ENCODE measurements around the gene UBN2. TPM values are rescaled to one million over a fixed set of nuclear protein-coding genes. Genes with fewer than 3 reads are reported as not detected.
A peak's percentile ranks its signal among the peaks of the same experiment; 100 is the strongest.

Gene UBN2
- total RNA-seq, 1 donor from 2014 or later, result 34.9 TPM

GRCh38 chr7:139339698-139340036 is 108.6 kb downstream of the UBN2 start:
- peaks cover 9% of the 10 kb centered on the region for H3K36me3 Mint-ChIP-seq (ENCODE audit: unreplicated experiment)
- peaks cover 13% of the 10 kb centered on the region for H3K27me3 Mint-ChIP-seq (ENCODE audit: unreplicated experiment)
- H3K4me1 Mint-ChIP-seq (ENCODE audit: low read depth, unreplicated experiment), result peaks cover 4% of the 10 kb centered on the region
- DNase-seq, result no peak
- peak overlapping the region; percentile 100 for H3K27ac Mint-ChIP-seq (ENCODE audit: unreplicated experiment)
- H3K4me3 Mint-ChIP-seq (ENCODE audit: unreplicated experiment), result peak overlapping the region; percentile 96
- peaks cover 21% of the 10 kb centered on the region for H3K9me3 Mint-ChIP-seq (ENCODE audit: unreplicated experiment)
- TF ChIP-seq CTCF (IDR thresholded peaks at IDR 0.05; ENCODE audit: partially characterized antibody, unreplicated experiment), result no peak

DNA sequence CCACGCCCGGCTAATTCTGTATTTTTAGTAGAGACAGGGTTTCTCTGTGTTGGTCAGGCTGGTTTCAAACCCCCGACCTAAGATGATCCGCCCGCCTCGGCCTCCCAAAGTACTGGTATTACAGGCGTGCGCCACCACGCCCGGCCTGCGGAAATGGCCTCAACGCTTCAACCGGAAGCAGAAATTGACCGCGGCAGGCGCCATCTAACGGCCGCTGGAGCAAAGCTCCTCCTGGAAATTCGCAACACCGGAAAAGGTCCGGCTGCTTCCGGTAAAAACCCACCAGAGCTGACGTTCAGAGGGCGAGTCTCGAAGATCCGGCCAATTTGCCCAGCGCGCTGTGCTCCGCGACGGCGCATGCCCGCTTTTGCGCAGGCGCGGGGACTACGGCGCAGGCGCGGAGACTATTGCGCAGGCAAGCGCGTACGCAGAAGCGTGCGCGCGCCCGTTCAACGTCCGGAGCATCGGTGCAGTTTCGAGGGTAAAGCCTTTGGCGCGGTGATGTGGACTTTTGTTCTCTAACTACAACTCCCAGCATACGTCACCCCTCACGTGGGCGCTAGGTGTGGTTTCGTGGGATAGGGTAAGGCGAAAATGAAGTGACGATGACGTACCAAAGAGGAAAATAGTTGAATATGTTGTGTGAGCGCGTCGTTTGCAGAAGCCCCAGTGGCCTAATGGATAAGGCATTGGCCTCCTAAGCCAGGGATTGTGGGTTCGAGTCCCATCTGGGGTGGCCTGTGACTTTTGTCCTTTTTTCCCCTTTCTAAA is 109.2 kb downstream of the UBN2 start:
- Mint-ChIP-seq H3K27ac (ENCODE audit: unreplicated experiment) (peak overlapping the region; percentile 100), H3K4me1 (ENCODE audit: low read depth, unreplicated experiment) (peaks cover 4% of the 10 kb centered on the region), H3K9me3 (ENCODE audit: unreplicated experiment) (peaks cover 20% of the 10 kb centered on the region), H3K36me3 (ENCODE audit: unreplicated experiment) (peaks cover 9% of the 10 kb centered on the region), H3K4me3 (ENCODE audit: unreplicated experiment) (peak overlapping the region; percentile 96), H3K27me3 (ENCODE audit: unreplicated experiment) (peaks cover 13% of the 10 kb centered on the region)
- TF ChIP-seq CTCF (IDR thresholded peaks at IDR 0.05; ENCODE audit: partially characterized antibody, unreplicated experiment), result peak; percentile 51
- peak; percentile 94 for DNase-seq

DNA sequence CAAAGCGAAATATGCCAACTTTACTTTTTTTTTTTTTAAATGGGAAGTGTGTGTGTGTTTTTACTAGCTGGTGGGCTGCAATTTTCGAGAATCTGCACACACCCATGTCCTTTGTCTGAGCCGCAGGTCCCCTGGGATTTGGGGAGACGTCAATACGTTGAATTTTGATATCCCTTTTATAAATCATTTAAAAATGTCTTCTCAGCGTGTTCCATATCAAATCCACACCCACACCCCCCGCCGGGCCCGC is 109.7 kb downstream of the UBN2 start:
- Mint-ChIP-seq H3K4me3 (ENCODE audit: unreplicated experiment) (peak overlapping the region; percentile 96), H3K9me3 (ENCODE audit: unreplicated experiment) (peaks cover 20% of the 10 kb centered on the region), H3K36me3 (ENCODE audit: unreplicated experiment) (peaks cover 9% of the 10 kb centered on the region), H3K27me3 (ENCODE audit: unreplicated experiment) (peaks cover 13% of the 10 kb centered on the region), H3K4me1 (ENCODE audit: low read depth, unreplicated experiment) (peaks cover 4% of the 10 kb centered on the region), H3K27ac (ENCODE audit: unreplicated experiment) (peak overlapping the region; percentile 100)
- DNase-seq, result no peak
- TF ChIP-seq CTCF (IDR thresholded peaks at IDR 0.05; ENCODE audit: partially characterized antibody, unreplicated experiment), result no peak

GRCh38 chr7:139341058-139341775 is 110.2 kb downstream of the UBN2 start, which contains the start of gene FMC1:
Gene FMC1 (plus strand): TSS chr7:139341337. CDS start chr7:139341385, 48 bp downstream.
- peak; percentile 89 for DNase-seq
- Mint-ChIP-seq H3K4me1 (ENCODE audit: low read depth, unreplicated experiment) (peaks cover 4% of the 10 kb centered on the region), H3K9me3 (ENCODE audit: unreplicated experiment) (peaks cover 20% of the 10 kb centered on the region), H3K27me3 (ENCODE audit: unreplicated experiment) (peaks cover 13% of the 10 kb centered on the region), H3K27ac (ENCODE audit: unreplicated experiment) (peak within 1 kb of the TSS; percentile 100), H3K4me3 (ENCODE audit: unreplicated experiment) (peak within 1 kb of the TSS; percentile 96), H3K36me3 (ENCODE audit: unreplicated experiment) (peaks cover 9% of the 10 kb centered on the region)
- TF ChIP-seq CTCF (IDR thresholded peaks at IDR 0.05; ENCODE audit: partially characterized antibody, unreplicated experiment), result peak; percentile 55

DNA sequence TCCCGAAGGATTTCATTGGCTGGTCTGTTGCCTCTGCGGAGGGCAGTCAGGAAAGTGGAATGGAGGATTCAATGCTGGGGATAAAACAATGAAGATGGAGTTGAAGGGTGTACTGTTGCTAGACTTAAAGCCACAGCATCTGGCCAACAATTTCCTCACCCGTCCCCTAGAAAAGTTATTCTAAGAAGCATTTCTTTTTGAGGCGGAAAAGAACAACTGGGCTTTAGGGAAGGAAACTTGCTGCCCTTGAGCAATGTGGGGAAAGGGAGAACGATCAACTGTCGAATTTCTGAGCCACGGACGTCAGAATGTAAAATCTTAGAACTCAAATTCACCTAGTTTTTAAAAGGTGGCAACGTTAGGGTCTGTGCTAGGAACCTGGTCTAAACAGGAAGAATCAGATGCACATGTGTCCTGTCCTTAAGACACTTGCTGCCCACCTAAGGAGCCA is 110.8 kb downstream of the UBN2 start:
- Mint-ChIP-seq H3K4me1 (ENCODE audit: low read depth, unreplicated experiment) (peaks cover 4% of the 10 kb centered on the region), H3K4me3 (ENCODE audit: unreplicated experiment) (peak overlapping the region; percentile 96)

More for the DNA sequence above, 110.8 kb downstream of the UBN2 start:
- peak overlapping the region; percentile 100 for H3K27ac Mint-ChIP-seq (ENCODE audit: unreplicated experiment)
- H3K9me3 Mint-ChIP-seq (ENCODE audit: unreplicated experiment), result peaks cover 20% of the 10 kb centered on the region
- no peak for DNase-seq
- no peak for TF ChIP-seq CTCF (IDR thresholded peaks at IDR 0.05; ENCODE audit: partially characterized antibody, unreplicated experiment)
- peaks cover 13% of the 10 kb centered on the region for H3K27me3 Mint-ChIP-seq (ENCODE audit: unreplicated experiment)
- peaks cover 9% of the 10 kb centered on the region for H3K36me3 Mint-ChIP-seq (ENCODE audit: unreplicated experiment)
